Vagina (tissue), 2 donors: ENCODE results near the gene RCSD1.

Experiments
- CTCF ChIP-seq, 3 experiments: fragments of 450-650 bp in 2 of 3; fragments of 200-600 bp in 1 of 3; sonication (generic) in 1 of 3; IDR thresholded peaks; one replicate each; pipeline ENCODE4 v1.5.1; 2017 to 2019; ENCODE audit warnings: antibody characterized with exemption in 3 of 3, mild to moderate bottlenecking in 2 of 3, moderate library complexity in 2 of 3
- POLR2A ChIP-seq, 2 donors: fragments of 450-650 bp; IDR thresholded peaks; one replicate each; pipeline ENCODE4 v1.6.1; 2017; ENCODE audit warnings: antibody characterized with exemption in 2 of 2, mild to moderate bottlenecking in 2 of 2, moderate library complexity in 2 of 2
- POLR2AphosphoS5 ChIP-seq, 2 donors: sonication (generic); formaldehyde crosslinking; IDR thresholded peaks; one replicate each; pipeline ENCODE4 v1.9.0; 2017; ENCODE audit warnings: antibody characterized with exemption in 2 of 2, mild to moderate bottlenecking in 2 of 2, low read depth in 1 of 2; ENCODE audit not compliant: insufficient read depth in 1 of 2

GRCh38 chr1:167605576-167605975, 24.5 kb upstream of the RCSD1 start:
- no peak for TF ChIP-seq CTCF (IDR thresholded peaks at IDR 0.05)
- TF ChIP-seq POLR2A (IDR thresholded peaks at IDR 0.05), result no peak
- TF ChIP-seq POLR2AphosphoS5 (IDR thresholded peaks at IDR 0.05; ENCODE audit: insufficient read depth in 1 of 2, low read depth in 1 of 2), result no peak
